Osteoblast (primary cell): ENCODE results near the gene TMPRSS13. TPM values are rescaled to one million over a fixed set of nuclear protein-coding genes. Genes with fewer than 3 reads are reported as not detected.
A peak's percentile ranks its signal among the peaks of the same experiment; 100 is the strongest.

ENCODE experiments used
- DNase-seq: peaks from one replicate; pipeline ENCODE4 v3.0.0; 2011; ENCODE audit warnings: low spot score, mixed read lengths; ENCODE audit not compliant: insufficient read length; ENCODE audit errors: missing footprints
- H2AFZ ChIP-seq: 2 replicates; pipeline ENCODE4 v1.6.0; 2011; ENCODE audit warnings: mild to moderate bottlenecking, low read length
- H3K27ac ChIP-seq: 2 replicates; pipeline ENCODE4 v1.5.1; 2011; ENCODE audit warnings: mild to moderate bottlenecking, low read depth, low read length, moderate library complexity
- H3K27me3 ChIP-seq: 2 replicates; pipeline ENCODE4 v1.6.0; 2012; ENCODE audit warnings: mild to moderate bottlenecking, control low read depth, inconsistent platforms, low read length, moderate library complexity; ENCODE audit not compliant: insufficient read depth
- H3K36me3 ChIP-seq: 2 replicates; pipeline ENCODE4 v1.5.1; 2011; ENCODE audit warnings: mild to moderate bottlenecking, low read length, control low read depth, moderate library complexity; ENCODE audit not compliant: insufficient read depth
- H3K4me1 ChIP-seq: 2 replicates; pipeline ENCODE4 v1.5.1; 2011; ENCODE audit warnings: mild to moderate bottlenecking, low read length, control low read depth, moderate library complexity; ENCODE audit not compliant: insufficient read depth
- H3K4me2 ChIP-seq: 2 replicates; pipeline ENCODE4 v1.6.0; 2011; ENCODE audit warnings: mild to moderate bottlenecking, low read length; ENCODE audit not compliant: insufficient read depth
- H3K4me3 ChIP-seq: fragments of 200-600 bp; sonication (generic); 3 replicates; pipeline ENCODE4 v1.5.1; 2012; ENCODE audit warnings: mild to moderate bottlenecking, low read length, inconsistent platforms; ENCODE audit not compliant: insufficient read depth
- H3K79me2 ChIP-seq: 2 replicates; pipeline ENCODE4 v1.6.0; 2012; ENCODE audit warnings: mild to moderate bottlenecking, low read length, control low read depth, inconsistent platforms; ENCODE audit not compliant: insufficient read depth
- H3K9me3 ChIP-seq: 2 replicates; pipeline ENCODE4 v1.5.1; 2011; ENCODE audit warnings: low read depth, low read length, control low read depth
- H4K20me1 ChIP-seq: 2 replicates; pipeline ENCODE4 v1.6.0; 2012; ENCODE audit warnings: mild to moderate bottlenecking, low read length, control low read depth; ENCODE audit not compliant: insufficient read depth
- total RNA-seq: library from RNA; depleted of rRNA; stranded (reverse); fragments of >200 nt; gene quantifications from 2 replicates; pipeline ENCODE4 v1.2.3, GENCODE V29; 2012
- TF ChIP-seq, protein P1 (sequence below): IDR thresholded peaks from 2 replicates; pipeline ENCODE4 v1.5.1; 2011; ENCODE audit warnings: mild to moderate bottlenecking, low read depth, low read length, moderate library complexity; ENCODE audit errors: extremely low read depth

TMPRSS13 gene
- total RNA-seq, 1 donor, result not detected

DNA sequence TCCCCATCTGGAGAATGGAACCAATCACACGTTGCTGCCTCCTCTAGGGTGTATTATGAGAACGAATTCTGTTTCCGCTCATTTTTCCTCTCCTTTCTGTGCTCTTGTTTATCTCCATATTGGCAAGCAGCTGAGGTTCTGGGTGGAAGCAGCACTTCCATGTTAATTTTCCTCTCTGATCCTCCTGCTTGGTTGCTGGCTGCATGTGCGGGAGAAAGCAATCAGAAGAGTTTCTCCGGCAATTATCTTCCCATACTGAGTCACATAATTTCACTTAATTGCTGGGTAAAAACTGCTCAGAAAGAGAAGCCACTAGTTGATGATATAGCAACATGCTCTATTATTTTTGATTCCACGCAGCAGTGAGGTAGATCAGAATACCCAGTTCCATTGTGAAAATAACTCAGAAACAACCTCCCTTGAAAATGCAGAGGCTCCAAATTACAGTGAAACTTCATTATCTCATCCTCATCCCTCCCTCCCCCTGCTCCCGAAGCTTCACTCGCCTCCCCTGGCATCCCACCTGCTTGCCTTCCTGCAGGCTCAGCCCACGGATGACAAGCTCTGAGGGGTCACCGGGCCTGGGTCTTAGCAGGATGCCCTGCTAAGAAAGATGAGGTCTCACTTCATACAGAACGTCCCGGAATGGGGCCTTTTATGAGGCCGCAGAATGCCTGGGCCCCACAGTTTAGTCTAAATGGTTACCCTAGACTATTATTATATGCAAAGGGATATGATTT, 73.1 kb downstream of the TMPRSS13 start:
- Histone ChIP-seq H3K27ac (no peak overlapping the region), H3K9me3 (no peaks in the 10 kb centered on the region), H4K20me1 (no peaks in the 10 kb centered on the region), H3K4me2 (no peak overlapping the region), H3K4me3 (no peak overlapping the region), H3K27me3 (no peaks in the 10 kb centered on the region), H2AFZ (no peak overlapping the region), H3K4me1 (no peaks in the 10 kb centered on the region), H3K79me2 (no peaks in the 10 kb centered on the region), H3K36me3 (no peaks in the 10 kb centered on the region)
- DNase-seq, result peak; percentile 13
- TF ChIP-seq, protein P1, sequence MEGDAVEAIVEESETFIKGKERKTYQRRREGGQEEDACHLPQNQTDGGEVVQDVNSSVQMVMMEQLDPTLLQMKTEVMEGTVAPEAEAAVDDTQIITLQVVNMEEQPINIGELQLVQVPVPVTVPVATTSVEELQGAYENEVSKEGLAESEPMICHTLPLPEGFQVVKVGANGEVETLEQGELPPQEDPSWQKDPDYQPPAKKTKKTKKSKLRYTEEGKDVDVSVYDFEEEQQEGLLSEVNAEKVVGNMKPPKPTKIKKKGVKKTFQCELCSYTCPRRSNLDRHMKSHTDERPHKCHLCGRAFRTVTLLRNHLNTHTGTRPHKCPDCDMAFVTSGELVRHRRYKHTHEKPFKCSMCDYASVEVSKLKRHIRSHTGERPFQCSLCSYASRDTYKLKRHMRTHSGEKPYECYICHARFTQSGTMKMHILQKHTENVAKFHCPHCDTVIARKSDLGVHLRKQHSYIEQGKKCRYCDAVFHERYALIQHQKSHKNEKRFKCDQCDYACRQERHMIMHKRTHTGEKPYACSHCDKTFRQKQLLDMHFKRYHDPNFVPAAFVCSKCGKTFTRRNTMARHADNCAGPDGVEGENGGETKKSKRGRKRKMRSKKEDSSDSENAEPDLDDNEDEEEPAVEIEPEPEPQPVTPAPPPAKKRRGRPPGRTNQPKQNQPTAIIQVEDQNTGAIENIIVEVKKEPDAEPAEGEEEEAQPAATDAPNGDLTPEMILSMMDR, result no peak

DNA sequence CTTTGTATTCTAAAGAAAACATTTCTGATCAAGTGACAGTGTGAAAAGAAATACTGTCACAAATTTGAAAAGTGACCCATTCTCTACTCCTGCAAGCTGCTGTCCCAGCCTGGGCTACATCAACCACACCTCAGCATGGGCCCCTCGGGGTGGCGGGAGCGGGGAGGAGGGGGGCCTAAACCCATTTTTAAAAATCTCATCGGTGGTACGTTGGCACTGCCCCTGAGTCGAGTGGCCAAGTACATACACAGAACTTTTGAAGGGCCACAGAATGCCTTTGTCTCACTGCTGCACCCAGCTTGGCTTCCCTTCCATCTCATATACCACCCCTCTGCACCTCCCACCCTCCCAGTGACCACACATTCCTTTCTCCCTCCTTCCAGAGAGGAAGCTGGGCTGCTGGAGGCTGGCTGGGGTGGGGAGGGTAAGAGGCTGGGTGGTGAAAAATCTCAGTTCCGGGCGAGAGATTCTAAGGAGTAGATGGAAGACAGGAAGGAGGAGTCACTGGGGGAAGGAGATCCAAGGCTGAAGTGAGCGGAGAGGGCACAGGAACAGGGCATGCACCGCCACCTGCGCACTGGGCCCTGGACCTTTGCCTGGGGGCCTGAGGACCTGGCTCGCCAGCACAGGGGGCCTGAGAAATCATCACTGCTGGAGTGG, 73.9 kb downstream of the TMPRSS13 start:
- Histone ChIP-seq H3K4me1 (no peaks in the 10 kb centered on the region), H3K36me3 (no peaks in the 10 kb centered on the region), H3K9me3 (no peaks in the 10 kb centered on the region), H3K27ac (no peak overlapping the region), H3K4me3 (no peak overlapping the region), H4K20me1 (no peaks in the 10 kb centered on the region), H2AFZ (no peak overlapping the region), H3K27me3 (no peaks in the 10 kb centered on the region), H3K4me2 (no peak overlapping the region), H3K79me2 (no peaks in the 10 kb centered on the region)
- peak; percentile 29 for DNase-seq
- TF ChIP-seq, protein P1, result no peak

DNA sequence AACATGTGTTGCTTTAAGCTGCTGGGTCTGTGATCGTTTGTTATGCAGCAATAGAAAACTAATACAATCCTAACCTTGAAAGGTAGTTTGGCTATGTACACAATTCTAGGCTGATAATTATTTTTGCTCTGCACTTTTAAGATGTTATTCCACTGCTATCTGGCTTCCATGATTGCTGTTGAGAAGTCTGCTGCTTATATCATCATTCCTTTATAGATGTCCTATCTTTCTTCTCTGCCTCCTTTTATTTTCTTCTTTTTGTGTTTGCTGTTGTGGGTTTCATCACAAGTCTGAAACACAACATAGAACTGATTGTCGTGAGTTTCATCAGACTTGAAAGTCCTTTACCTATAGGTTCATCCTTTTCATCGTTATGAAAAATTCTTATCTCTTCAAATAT, 76.9 kb downstream of the TMPRSS13 start:
- H4K20me1 ChIP-seq, result no peaks in the 10 kb centered on the region
- H3K27ac ChIP-seq, result no peak overlapping the region
- H3K9me3 ChIP-seq, result no peaks in the 10 kb centered on the region
- no peaks in the 10 kb centered on the region for H3K4me1 ChIP-seq
- no peak overlapping the region for H3K4me2 ChIP-seq
- H3K36me3 ChIP-seq, result no peaks in the 10 kb centered on the region
- H3K79me2 ChIP-seq, result no peaks in the 10 kb centered on the region
- no peak overlapping the region for H2AFZ ChIP-seq
- no peak for DNase-seq
- TF ChIP-seq, protein P1, result no peak
- H3K4me3 ChIP-seq, result no peak overlapping the region
- H3K27me3 ChIP-seq, result no peaks in the 10 kb centered on the region

DNA sequence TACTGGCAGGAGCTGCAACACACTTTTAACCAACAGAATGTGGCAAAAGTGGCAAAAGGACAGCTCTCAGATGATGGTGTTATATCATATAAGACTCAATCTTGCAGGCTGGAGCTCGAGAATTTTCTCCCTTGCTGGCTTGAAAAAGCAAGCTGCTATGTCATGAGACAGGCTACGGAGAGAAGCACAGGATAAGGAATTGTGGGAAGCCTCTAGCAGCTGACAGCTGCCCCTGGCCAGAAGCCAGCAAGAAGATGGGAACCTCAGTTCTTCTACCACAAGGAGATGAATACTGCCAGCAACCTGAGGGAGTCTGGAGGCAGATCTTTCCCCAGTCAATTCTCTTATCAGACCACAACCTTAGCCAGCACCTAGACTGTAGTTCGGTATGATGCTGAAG, 77.3 kb downstream of the TMPRSS13 start:
- H4K20me1 ChIP-seq, result no peaks in the 10 kb centered on the region
- H3K27ac ChIP-seq, result no peak overlapping the region
- no peak overlapping the region for H3K4me2 ChIP-seq
- no peaks in the 10 kb centered on the region for H3K9me3 ChIP-seq
- no peaks in the 10 kb centered on the region for H3K27me3 ChIP-seq
- no peak overlapping the region for H3K4me3 ChIP-seq
- H2AFZ ChIP-seq, result no peak overlapping the region
- H3K4me1 ChIP-seq, result no peaks in the 10 kb centered on the region
- H3K79me2 ChIP-seq, result no peaks in the 10 kb centered on the region
- no peaks in the 10 kb centered on the region for H3K36me3 ChIP-seq
- peak; percentile 32 for DNase-seq
- TF ChIP-seq, protein P1, result no peak
